HepG2 (cell line): ENCODE measurements around the gene CNGA1. TPM values are rescaled to one million over a fixed set of nuclear protein-coding genes. Genes with fewer than 3 reads are reported as not detected.

Source experiments
- CHD4 ChIP-seq: fragments of 200-600 bp; sonication (generic); IDR thresholded peaks from 2 replicates; pipeline ENCODE4 v1.7.0; 2017; ENCODE audit warnings: mild to moderate bottlenecking, low read length, borderline replicate concordance
- ELF4 ChIP-seq: sonication (generic); formaldehyde crosslinking; IDR thresholded peaks from 2 replicates; pipeline ENCODE4 v1.5.0; 2020; ENCODE audit warnings: missing genetic modification reagents, mild to moderate bottlenecking, moderate library complexity, borderline replicate concordance
- FLYWCH1 ChIP-seq: sonication (generic); formaldehyde crosslinking; IDR thresholded peaks from 2 replicates; pipeline ENCODE4 v1.8.1; 2023; ENCODE audit warnings: mild to moderate bottlenecking, missing genetic modification reagents
- FOXM1 ChIP-seq: sonication (generic); formaldehyde crosslinking; IDR thresholded peaks from 2 replicates; pipeline ENCODE4 v1.5.0; 2020; ENCODE audit warnings: missing genetic modification reagents
- JUN ChIP-seq: sonication (generic); formaldehyde crosslinking; IDR thresholded peaks from 2 replicates; pipeline ENCODE4 v1.4.0; 2020; ENCODE audit warnings: mild to moderate bottlenecking, missing genetic modification reagents
- KDM3A ChIP-seq: IDR thresholded peaks from 2 replicates; pipeline ENCODE4 v1.6.1; 2018; ENCODE audit warnings: low read depth, missing compliant biosample characterization
- MXD4 ChIP-seq: IDR thresholded peaks from 2 replicates; pipeline ENCODE4 v1.6.1; 2016; ENCODE audit warnings: mild to moderate bottlenecking, missing biosample characterization, missing genetic modification reagents
- NCOA1 ChIP-seq: sonication (generic); formaldehyde crosslinking; IDR thresholded peaks from 2 replicates; pipeline ENCODE4 v1.9.0; 2021; ENCODE audit warnings: missing genetic modification reagents
- NR1H2 ChIP-seq: sonication (generic); formaldehyde crosslinking; IDR thresholded peaks from 2 replicates; pipeline ENCODE4 v1.8.1; 2022; ENCODE audit warnings: low read depth, missing genetic modification reagents, borderline replicate concordance
- NR3C1 ChIP-seq: sonication (generic); formaldehyde crosslinking; IDR thresholded peaks from 2 replicates; pipeline ENCODE4 v1.4.0; 2020; ENCODE audit warnings: missing genetic modification reagents
- PCBP1 ChIP-seq: fragments of 200-400 bp; formaldehyde crosslinking; IDR thresholded peaks from 2 replicates; pipeline ENCODE4 v1.6.1; 2017; ENCODE audit warnings: mild to moderate bottlenecking, low read depth, low read length, borderline replicate concordance
- PHF21A ChIP-seq: sonication (generic); formaldehyde crosslinking; IDR thresholded peaks from 2 replicates; pipeline ENCODE4 v1.5.0; 2020; ENCODE audit warnings: mild to moderate bottlenecking, missing genetic modification reagents
- PRMT3 ChIP-seq: sonication (generic); formaldehyde crosslinking; IDR thresholded peaks from 2 replicates; pipeline ENCODE4 v1.8.1; 2022; ENCODE audit warnings: low read depth, mild to moderate bottlenecking, moderate library complexity, missing genetic modification reagents, borderline replicate concordance
- TBX3 ChIP-seq: fragments of 450-650 bp; IDR thresholded peaks from 2 replicates; pipeline ENCODE4 v1.6.1; 2017; ENCODE audit warnings: antibody characterized with exemption, mild to moderate bottlenecking, inconsistent platforms, borderline replicate concordance
- TRIM24 ChIP-seq: sonication (generic); formaldehyde crosslinking; IDR thresholded peaks from 2 replicates; pipeline ENCODE4 v1.8.0; 2022; ENCODE audit warnings: mild to moderate bottlenecking, missing genetic modification reagents
- ZBTB8A ChIP-seq: sonication (generic); formaldehyde crosslinking; IDR thresholded peaks from 2 replicates; pipeline ENCODE4 v1.4.0; 2020; ENCODE audit warnings: mild to moderate bottlenecking, low read depth, missing genetic modification reagents, borderline replicate concordance
- ZNF253 ChIP-seq: sonication (generic); formaldehyde crosslinking; IDR thresholded peaks from 2 replicates; pipeline ENCODE4 v1.8.0; 2022; ENCODE audit warnings: mild to moderate bottlenecking, missing genetic modification reagents, borderline replicate concordance
- ZNF329 ChIP-seq: sonication (generic); formaldehyde crosslinking; IDR thresholded peaks from 2 replicates; pipeline ENCODE4 v1.9.0; 2021; ENCODE audit warnings: low read depth, mild to moderate bottlenecking, missing genetic modification reagents
- ZNF576 ChIP-seq: sonication (generic); formaldehyde crosslinking; IDR thresholded peaks from 2 replicates; pipeline ENCODE4 v1.4.0; 2020; ENCODE audit warnings: mild to moderate bottlenecking, missing genetic modification reagents
- ZNF7 ChIP-seq: IDR thresholded peaks from 2 replicates; pipeline ENCODE4 v1.6.1; 2016; ENCODE audit warnings: missing biosample characterization, missing genetic modification reagents
- ZSCAN21 ChIP-seq: sonication (generic); formaldehyde crosslinking; IDR thresholded peaks from 2 replicates; pipeline ENCODE4 v1.8.0; 2022; ENCODE audit warnings: mild to moderate bottlenecking, missing genetic modification reagents, moderate library complexity, borderline replicate concordance
- polyA plus RNA-seq, 8 experiments: library from polyadenylated mRNA; depleted of rRNA in 3 of 8; stranded (reverse) in 7 of 8; unstranded in 1 of 8; fragments of >200 nt; fragmentation: Illumina TruSeq in 4 of 8; extraction: Trizol in 4 of 8; gene quantifications; 2 replicates each; pipeline versions ENCODE4 v1.2.1 to v1.2.3, GENCODE V29; 2011 to 2016; ENCODE audit warnings: low read depth in 4 of 8, missing spikeins in 1 of 8, mixed read lengths in 1 of 8; ENCODE audit not compliant: insufficient read depth in 1 of 8
- total RNA-seq, 5 experiments: library from RNA; depleted of rRNA; stranded (reverse); fragments of >200 nt; fragmentation: Illumina TruSeq; extraction: Trizol; gene quantifications; 2 replicates each; pipeline ENCODE4 v1.2.3, GENCODE V29; 2016; ENCODE audit warnings: low read depth in 1 of 5
- TF ChIP-seq, protein P1 (sequence below): sonication (generic); formaldehyde crosslinking; IDR thresholded peaks from 2 replicates; pipeline ENCODE4 v1.4.0; 2020; ENCODE audit warnings: missing genetic modification reagents
- TF ChIP-seq, protein P2 (sequence below): sonication (generic); formaldehyde crosslinking; IDR thresholded peaks from 2 replicates; pipeline ENCODE4 v1.8.0; 2022; ENCODE audit warnings: missing genetic modification reagents, low read depth, mild to moderate bottlenecking, borderline replicate concordance
- TF ChIP-seq, protein P3 (sequence below): IDR thresholded peaks from 2 replicates; pipeline ENCODE4 v1.6.1; 2012; ENCODE audit warnings: low read length, improper control_type of control experiment

CNGA1 gene
- total and polyA plus RNA-seq, 2 of the 13 experiments (the other 11 are each of a cell fraction or from before 2014, with no cell fraction given), result 0.22 to 0.40 TPM

- TF ChIP-seq, protein P1, sequence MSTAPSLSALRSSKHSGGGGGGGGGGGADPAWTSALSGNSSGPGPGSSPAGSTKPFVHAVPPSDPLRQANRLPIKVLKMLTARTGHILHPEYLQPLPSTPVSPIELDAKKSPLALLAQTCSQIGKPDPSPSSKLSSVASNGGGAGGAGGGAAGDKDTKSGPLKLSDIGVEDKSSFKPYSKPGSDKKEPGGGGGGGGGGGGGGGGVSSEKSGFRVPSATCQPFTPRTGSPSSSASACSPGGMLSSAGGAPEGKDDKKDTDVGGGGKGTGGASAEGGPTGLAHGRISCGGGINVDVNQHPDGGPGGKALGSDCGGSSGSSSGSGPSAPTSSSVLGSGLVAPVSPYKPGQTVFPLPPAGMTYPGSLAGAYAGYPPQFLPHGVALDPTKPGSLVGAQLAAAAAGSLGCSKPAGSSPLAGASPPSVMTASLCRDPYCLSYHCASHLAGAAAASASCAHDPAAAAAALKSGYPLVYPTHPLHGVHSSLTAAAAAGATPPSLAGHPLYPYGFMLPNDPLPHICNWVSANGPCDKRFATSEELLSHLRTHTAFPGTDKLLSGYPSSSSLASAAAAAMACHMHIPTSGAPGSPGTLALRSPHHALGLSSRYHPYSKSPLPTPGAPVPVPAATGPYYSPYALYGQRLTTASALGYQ, result no peak
- TF ChIP-seq NR1H2 (CRISPR knock-in tag) (no peak), FLYWCH1 (CRISPR knock-in tag) (no peak), ELF4 (CRISPR knock-in tag) (peak; percentile 66; the same call in 1 of the 2 replicates), PCBP1 (no peak), ZNF7 (CRISPR knock-in tag) (no peak), PHF21A (peak; percentile 76), ZNF329 (no peak), PRMT3 (no peak), TBX3 (no peak), TRIM24 (CRISPR knock-in tag) (no peak), ZNF576 (no peak), CHD4 (no peak; the same call in 1 of the 2 replicates), JUN (CRISPR knock-in tag) (no peak; the same call in 1 of the 2 replicates), ZSCAN21 (CRISPR knock-in tag) (peak; percentile 50; the same call in 1 of the 2 replicates), ZNF253 (CRISPR knock-in tag) (no peak), NCOA1 (no peak), FOXM1 (CRISPR knock-in tag) (no peak), NR3C1 (no peak), KDM3A (CRISPR knock-in tag) (no peak), MXD4 (peak; percentile 17; the same call in 1 of the 2 replicates), ZBTB8A (0 out of 2 replicates have a peak, but pooled peaks have one; percentile 41)
- TF ChIP-seq, protein P2, sequence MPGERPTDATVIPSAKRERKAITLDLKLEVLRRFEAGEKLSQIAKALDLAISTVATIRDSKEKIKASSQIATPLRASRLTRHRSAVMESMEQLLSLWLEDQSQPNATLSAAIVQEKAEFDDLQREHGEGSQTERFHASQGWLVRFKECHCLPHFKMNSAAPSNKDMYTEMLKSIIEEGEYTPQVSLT, result no peak
- TF ChIP-seq, protein P3, sequence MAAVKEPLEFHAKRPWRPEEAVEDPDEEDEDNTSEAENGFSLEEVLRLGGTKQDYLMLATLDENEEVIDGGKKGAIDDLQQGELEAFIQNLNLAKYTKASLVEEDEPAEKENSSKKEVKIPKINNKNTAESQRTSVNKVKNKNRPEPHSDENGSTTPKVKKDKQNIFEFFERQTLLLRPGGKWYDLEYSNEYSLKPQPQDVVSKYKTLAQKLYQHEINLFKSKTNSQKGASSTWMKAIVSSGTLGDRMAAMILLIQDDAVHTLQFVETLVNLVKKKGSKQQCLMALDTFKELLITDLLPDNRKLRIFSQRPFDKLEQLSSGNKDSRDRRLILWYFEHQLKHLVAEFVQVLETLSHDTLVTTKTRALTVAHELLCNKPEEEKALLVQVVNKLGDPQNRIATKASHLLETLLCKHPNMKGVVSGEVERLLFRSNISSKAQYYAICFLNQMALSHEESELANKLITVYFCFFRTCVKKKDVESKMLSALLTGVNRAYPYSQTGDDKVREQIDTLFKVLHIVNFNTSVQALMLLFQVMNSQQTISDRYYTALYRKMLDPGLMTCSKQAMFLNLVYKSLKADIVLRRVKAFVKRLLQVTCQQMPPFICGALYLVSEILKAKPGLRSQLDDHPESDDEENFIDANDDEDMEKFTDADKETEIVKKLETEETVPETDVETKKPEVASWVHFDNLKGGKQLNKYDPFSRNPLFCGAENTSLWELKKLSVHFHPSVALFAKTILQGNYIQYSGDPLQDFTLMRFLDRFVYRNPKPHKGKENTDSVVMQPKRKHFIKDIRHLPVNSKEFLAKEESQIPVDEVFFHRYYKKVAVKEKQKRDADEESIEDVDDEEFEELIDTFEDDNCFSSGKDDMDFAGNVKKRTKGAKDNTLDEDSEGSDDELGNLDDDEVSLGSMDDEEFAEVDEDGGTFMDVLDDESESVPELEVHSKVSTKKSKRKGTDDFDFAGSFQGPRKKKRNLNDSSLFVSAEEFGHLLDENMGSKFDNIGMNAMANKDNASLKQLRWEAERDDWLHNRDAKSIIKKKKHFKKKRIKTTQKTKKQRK, result no peak
Observed at GRCh38 chr4:48016141-48017107, at the start of gene CNGA1, which contains the start of gene NIPAL1 (continued).
